HK-2 (cell line): Measurements from ENCODE around the gene FKBP7.
"Not testable (repeated sequence)": the region's sequence is repeated elsewhere in the genome, so short reads cannot be mapped to it uniquely, and the experiment has no call there.

Experiments
- DNase-seq: peaks from one replicate; pipeline ENCODE4 v3.0.0-alpha.2; 2018; ENCODE audit not compliant: unreplicated experiment

The FKBP7 gene

GRCh38 chr2:178478439-178479274, at the start of gene FKBP7:
TSS of gene FKBP7 (minus strand) at chr2:178478600. CDS start at chr2:178478499, 101 bp downstream.
- DNase-seq: peak; percentile 87

GRCh38 chr2:178527592-178527991, 49.2 kb upstream of the FKBP7 start:
- DNase-seq: no peak

DNA sequence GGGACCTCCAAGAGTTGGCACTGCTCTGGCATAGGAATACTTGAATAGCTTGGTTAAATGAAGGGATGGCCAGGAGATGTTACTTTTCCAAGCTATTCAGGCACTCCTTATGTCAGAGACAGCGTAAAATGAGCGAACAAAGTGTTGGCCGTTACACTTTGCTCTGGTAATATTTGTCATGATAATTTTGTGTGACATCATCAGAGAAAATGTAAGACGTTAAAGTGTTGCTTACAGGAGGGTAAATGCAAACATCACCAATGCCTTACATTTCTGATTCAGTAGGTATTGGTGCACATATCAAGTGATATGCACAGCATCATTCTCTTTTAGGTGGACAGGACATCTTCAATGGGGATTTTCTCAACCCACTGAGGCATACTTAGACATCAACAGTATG, 47.9 kb upstream of the FKBP7 start:
- no peak for DNase-seq

DNA sequence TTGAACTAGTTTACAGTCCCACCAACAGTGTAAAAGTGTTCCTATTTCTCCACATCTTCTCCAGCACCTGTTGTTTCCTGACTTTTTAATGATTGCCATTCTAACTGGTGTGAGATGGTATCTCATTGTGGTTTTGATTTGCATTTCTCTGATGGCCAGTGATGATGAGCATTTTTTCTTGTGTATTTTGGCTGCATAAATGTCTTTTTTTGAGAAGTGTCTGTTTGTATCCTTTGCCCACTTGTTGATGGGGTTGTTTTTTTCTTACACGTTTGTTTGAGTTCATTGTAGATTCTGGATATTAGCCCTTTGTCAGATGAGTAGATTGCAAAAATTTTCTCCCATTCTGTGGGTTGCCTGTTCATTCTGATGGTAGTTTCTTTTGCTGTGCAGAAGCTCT, 47.1 kb upstream of the FKBP7 start:
- DNase-seq: not testable (repeated sequence)

DNA sequence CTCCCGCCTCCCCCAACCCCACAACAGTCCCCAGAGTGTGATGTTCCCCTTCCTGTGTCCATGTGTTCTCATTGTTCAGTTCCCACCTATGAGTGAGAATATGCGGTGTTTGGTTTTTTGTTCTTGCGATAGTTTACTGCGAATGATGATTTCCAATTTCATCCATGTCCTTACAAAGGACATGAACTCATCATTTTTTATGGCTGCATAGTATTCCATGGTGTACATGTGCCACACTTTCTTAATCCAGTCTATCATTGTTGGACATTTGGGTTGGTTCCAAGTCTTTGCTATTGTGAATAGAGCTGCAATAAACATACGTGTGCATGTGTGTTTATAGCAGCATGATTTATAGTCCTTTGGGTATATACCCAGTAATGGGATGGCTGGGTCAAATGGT, 46.6 kb upstream of the FKBP7 start:
- not testable (repeated sequence) for DNase-seq

DNA sequence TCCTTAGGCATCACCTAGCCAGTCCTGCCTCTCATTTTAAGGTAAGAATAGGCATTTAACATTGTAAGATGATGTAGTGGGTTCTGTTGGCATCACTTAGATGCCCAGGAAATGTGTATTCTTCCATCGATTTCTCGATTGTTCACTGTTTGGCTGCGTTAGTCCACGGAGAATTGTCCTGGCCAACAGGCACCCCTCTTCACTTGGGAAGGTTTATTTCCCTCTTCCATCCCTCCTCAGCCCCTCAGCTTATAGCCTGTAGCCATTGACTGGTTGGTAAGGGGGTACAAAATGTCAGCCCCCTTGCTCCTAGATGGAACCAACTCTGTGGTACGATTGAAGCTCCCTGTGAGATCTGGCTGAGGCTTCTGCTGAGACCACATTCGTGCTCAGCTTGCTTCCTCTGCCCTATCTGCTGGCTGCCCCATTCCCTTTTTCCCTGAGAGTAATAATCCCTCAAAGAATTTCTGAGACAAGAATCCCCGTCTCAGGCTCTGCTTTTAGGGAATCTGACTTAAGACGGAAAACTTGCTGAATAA, 45.3 kb upstream of the FKBP7 start:
- no peak for DNase-seq

GRCh38 chr2:178522950-178523595, 44.7 kb upstream of the FKBP7 start:
- peak; percentile 89 for DNase-seq

GRCh38 chr2:178521304-178522150, 43.1 kb upstream of the FKBP7 start:
- no peak for DNase-seq

GRCh38 chr2:178517496-178517895, 39.1 kb upstream of the FKBP7 start:
- DNase-seq: no peak

GRCh38 chr2:178514664-178515063, 36.3 kb upstream of the FKBP7 start:
- peak; percentile 52 for DNase-seq

DNA sequence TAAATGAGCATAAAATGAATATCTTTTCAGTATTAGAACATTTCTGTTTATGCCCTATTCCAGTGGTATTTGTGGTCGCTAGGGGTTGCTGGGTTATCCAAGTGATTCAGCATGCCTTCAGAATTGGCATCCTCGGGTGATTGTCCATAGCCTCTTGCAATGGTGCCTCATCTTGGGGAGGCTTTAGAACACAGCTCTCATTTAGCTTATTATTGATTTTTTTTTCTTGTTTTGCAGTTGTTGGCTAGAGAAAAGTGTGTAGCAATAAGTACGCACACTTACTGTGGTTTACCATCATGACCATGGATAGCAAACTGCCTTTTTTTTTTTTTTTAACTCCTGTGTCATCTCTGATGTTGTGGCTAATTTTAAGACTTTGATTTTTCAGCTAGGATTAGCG, 35.5 kb upstream of the FKBP7 start:
- peak; percentile 16 for DNase-seq

DNA sequence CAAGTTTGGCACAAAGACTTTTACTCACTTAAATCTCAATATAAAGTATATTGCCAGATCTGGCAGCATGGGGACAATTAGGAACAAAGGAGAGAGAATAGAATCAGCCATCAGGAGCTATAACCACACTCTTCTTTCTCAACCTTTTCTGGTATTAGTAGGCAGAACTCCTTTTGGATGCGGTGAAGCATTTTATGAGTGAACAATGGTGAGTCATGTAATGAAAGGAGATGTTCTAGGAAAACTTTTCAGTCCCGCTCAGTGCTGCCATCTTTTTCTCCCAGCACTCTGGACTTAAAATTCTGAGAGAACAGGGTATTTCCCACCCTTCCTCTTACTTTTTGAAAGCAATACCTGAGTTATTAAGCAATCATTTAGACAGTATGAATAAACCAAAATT, 34.1 kb upstream of the FKBP7 start:
- DNase-seq: peak; percentile 24

DNA sequence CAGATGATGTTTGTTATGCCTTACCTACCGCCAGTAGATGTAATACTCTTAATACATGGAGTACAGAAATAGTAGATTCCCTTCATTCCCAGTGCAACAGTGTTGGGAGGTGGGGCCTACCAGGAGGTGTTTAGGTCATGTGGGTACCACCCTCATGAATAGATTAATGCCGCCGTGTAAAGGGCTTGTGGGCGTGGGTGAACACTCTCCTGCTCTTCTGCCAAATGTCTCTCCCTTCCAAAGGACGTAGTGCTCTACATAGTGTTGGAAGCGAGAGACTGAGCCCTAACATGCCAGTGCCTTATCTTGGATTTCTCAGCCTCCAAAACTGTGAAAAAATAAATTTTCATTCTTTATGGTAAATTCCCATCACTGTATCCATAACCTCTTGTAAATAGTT, 32.0 kb upstream of the FKBP7 start:
- DNase-seq: no peak

- DNase-seq: no peak
Measured at GRCh38 chr2:178508646-178509045, 30.2 kb upstream of the FKBP7 start.

- no peak for DNase-seq
Measured at GRCh38 chr2:178506949-178507348, 28.5 kb upstream of the FKBP7 start.

GRCh38 chr2:178506524-178506923, 28.1 kb upstream of the FKBP7 start:
- DNase-seq: no peak

- DNase-seq: no peak
Measured at GRCh38 chr2:178506101-178506500, 27.7 kb upstream of the FKBP7 start.

DNA sequence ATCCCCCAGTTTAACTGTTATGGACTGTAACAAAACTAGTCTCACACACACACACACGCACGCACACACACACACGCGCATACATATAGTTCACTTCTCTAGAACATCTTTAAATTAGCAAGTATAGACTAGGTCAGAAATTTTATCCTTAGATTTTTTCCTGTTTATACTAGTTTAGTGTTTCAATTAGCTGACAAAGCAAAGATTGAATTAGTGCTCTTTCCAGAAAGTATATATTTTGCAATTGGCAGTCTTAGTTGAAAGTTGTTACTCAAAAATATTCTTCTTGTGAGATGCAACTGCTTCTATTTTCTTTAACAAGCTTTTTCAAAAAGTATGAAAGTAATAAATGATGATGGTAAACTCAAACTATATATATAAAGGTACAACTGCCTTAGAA, 24.4 kb upstream of the FKBP7 start:
- DNase-seq: no peak

DNA sequence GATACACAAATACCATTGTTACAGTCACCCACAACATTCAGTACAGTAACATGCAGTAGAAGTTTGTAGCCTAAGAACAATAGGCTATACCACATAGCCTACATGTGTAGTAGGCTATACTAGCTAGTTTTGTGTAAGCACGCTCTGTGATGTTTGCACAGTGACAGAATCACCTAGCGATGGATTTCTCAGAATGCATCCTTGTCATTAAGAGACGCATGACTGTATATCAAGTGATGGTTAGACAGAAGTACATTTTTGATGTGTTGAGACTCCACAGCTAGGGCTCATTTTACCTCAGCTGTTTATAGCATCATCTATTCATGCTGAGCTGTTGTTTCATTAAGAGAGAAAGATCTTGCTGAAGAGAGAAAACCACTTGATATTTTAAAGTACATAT, 21.2 kb upstream of the FKBP7 start:
- no peak for DNase-seq

DNA sequence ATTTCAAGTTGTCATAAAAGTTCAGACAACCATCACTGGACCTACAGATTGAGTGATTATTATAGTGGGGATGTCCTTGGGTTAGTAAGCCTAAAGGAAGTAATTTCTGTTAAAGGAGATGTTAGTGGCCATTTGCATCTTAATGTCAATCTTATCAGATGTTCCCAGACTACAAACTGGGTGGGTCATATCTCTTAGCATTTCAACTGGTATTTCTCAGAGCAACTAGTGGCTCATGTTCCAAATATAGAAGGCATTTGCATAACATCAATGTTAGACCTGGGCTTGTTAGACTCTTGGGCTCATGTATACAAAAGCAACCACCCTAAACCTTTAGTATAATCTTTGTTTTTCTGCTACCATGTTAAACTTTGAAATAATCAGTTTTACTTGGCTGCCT, 19.7 kb upstream of the FKBP7 start:
- DNase-seq: no peak

DNA sequence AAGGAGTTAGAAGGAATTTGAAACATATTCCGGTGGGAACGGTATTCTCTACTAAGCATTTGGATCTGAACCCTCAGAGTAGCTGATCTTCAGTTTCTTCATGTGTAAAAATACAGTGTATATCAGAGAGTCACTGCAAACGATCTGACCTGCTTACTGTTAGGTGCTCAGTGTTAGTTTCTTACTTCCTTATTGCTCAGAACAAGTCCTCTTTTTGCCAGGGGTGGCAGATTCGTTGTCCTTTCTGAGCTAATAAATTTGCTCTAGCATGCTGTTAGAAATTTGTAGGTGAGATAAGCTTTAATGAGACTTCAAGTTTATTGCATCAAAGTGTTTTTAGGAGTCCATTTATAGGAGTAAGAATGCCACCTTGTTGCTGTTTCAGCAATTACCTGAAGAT, 17.6 kb upstream of the FKBP7 start:
- no peak for DNase-seq

- no peak for DNase-seq
Measured at GRCh38 chr2:178491612-178492011, 13.2 kb upstream of the FKBP7 start.
